Measurements from ENCODE around the gene ZNF350.
"Not testable (repeated sequence)": the region's sequence is repeated elsewhere in the genome, so short reads cannot be mapped to it uniquely, and the experiment has no call there.

The ZNF350 gene

GRCh38 chr19:51971624-51972023 is 15.0 kb downstream of the ZNF350 start:
- TF ChIP-seq CTCF (IDR thresholded peaks at IDR 0.05; ENCODE audit: insufficient read depth, low read length, missing control alignments) = no peak
- ChIA-PET CTCF (no interaction called here), POLR2A (no interaction called here)
- H3K4me3 ChIP-seq (ENCODE audit: low read depth, low read length) = no peak overlapping the region
- no peak for DNase-seq (ENCODE audit: low read depth, low spot score)

- H3K4me3 ChIP-seq (ENCODE audit: low read depth, low read length) = no peak overlapping the region
- DNase-seq (ENCODE audit: low read depth, low spot score) = no peak
- TF ChIP-seq CTCF (IDR thresholded peaks at IDR 0.05; ENCODE audit: insufficient read depth, low read length, missing control alignments) = no peak
- ChIA-PET CTCF (no interaction called here), POLR2A (no interaction called here)
Observed at GRCh38 chr19:51970718-51971117, 15.9 kb downstream of the ZNF350 start.

- no peak for TF ChIP-seq CTCF (IDR thresholded peaks at IDR 0.05; ENCODE audit: insufficient read depth, low read length, missing control alignments)
- no peak for DNase-seq (ENCODE audit: low read depth, low spot score)
- ChIA-PET CTCF (no interaction called here), POLR2A (no interaction called here)
- no peak overlapping the region for H3K4me3 ChIP-seq (ENCODE audit: low read depth, low read length)
Observed at GRCh38 chr19:51965583-51965982, 21.1 kb downstream of the ZNF350 start.

- POLR2A ChIA-PET; H3K4me3 ChIP-seq (ENCODE audit: low read depth, low read length); CTCF ChIA-PET; DNase-seq (ENCODE audit: low read depth, low spot score): not testable (repeated sequence)
Observed at GRCh38 chr19:51960621-51961233, 25.9 kb downstream of the ZNF350 start.

GRCh38 chr19:51959791-51960190 is 26.8 kb downstream of the ZNF350 start:
- CTCF ChIA-PET = no interaction called here
- no peak for TF ChIP-seq CTCF (IDR thresholded peaks at IDR 0.05; ENCODE audit: insufficient read depth, low read length, missing control alignments)
- H3K4me3 ChIP-seq (ENCODE audit: low read depth, low read length) = no peak overlapping the region
- no peak for DNase-seq (ENCODE audit: low read depth, low spot score)
- POLR2A ChIA-PET = no interaction called here

GRCh38 chr19:51957846-51958245 is 28.8 kb downstream of the ZNF350 start:
- H3K4me3 ChIP-seq (ENCODE audit: low read depth, low read length); POLR2A ChIA-PET; DNase-seq (ENCODE audit: low read depth, low spot score); CTCF ChIA-PET: not testable (repeated sequence)

GRCh38 chr19:51948975-51949374 is 37.7 kb downstream of the ZNF350 start:
- H3K4me3 ChIP-seq (ENCODE audit: low read depth, low read length) = peak overlapping the region; percentile 30
- no peak for DNase-seq (ENCODE audit: low read depth, low spot score)
- POLR2A ChIA-PET = no interaction called here

More at GRCh38 chr19:51948975-51949374, 37.7 kb downstream of the ZNF350 start:
- TF ChIP-seq CTCF (IDR thresholded peaks at IDR 0.05; ENCODE audit: insufficient read depth, low read length, missing control alignments) = no peak
- CTCF ChIA-PET = no interaction called here

Data from AG04449 (cell line).